HepG2 (cell line): ENCODE data around the gene VEGFA. TPM values are rescaled to one million over a fixed set of nuclear protein-coding genes. Genes with fewer than 3 reads are reported as not detected.

ENCODE experiments used
- AKNA ChIP-seq: sonication (generic); formaldehyde crosslinking; IDR thresholded peaks from 2 replicates; pipeline ENCODE4 v1.4.0; 2020; ENCODE audit warnings: missing genetic modification reagents, borderline replicate concordance
- ARNT ChIP-seq: fragments of 450-650 bp; IDR thresholded peaks from 2 replicates; pipeline ENCODE4 v1.6.1; 2017
- ATF7-NPFF ChIP-seq: sonication (generic); formaldehyde crosslinking; IDR thresholded peaks from 2 replicates; pipeline ENCODE4 v1.8.1; 2023; ENCODE audit warnings: mild to moderate bottlenecking, low read depth, missing genetic modification reagents, moderate library complexity
- CHCHD3 ChIP-seq: sonication (generic); formaldehyde crosslinking; IDR thresholded peaks from 2 replicates; pipeline ENCODE4 v1.8.0; 2022; ENCODE audit warnings: mild to moderate bottlenecking, missing genetic modification reagents, moderate library complexity
- GLI4 ChIP-seq: sonication (generic); formaldehyde crosslinking; IDR thresholded peaks from 2 replicates; pipeline ENCODE4 v1.5.1; 2020; ENCODE audit warnings: missing genetic modification reagents, mild to moderate bottlenecking, moderate library complexity, borderline replicate concordance
- GTF2F1 ChIP-seq: fragments of 150-350 bp; IDR thresholded peaks from 2 replicates; pipeline ENCODE4 v1.6.1; 2014; ENCODE audit warnings: low read length
- NFIB ChIP-seq: sonication (generic); formaldehyde crosslinking; IDR thresholded peaks from 2 replicates; pipeline ENCODE4 v1.9.0; 2021; ENCODE audit warnings: missing genetic modification reagents, mild to moderate bottlenecking, borderline replicate concordance
- SCMH1 ChIP-seq: sonication (generic); formaldehyde crosslinking; IDR thresholded peaks from 2 replicates; pipeline ENCODE4 v1.9.0; 2021; ENCODE audit warnings: missing genetic modification reagents, mild to moderate bottlenecking, borderline replicate concordance
- SMAD1 ChIP-seq: sonication (generic); formaldehyde crosslinking; IDR thresholded peaks from 2 replicates; pipeline ENCODE4 v1.4.0; 2020; ENCODE audit warnings: missing genetic modification reagents, low read depth, mild to moderate bottlenecking, borderline replicate concordance
- TMF1 ChIP-seq: sonication (generic); formaldehyde crosslinking; IDR thresholded peaks from 2 replicates; pipeline ENCODE4 v1.8.1; 2022; ENCODE audit warnings: low read depth, missing genetic modification reagents
- TRIM22 ChIP-seq: fragments of 450-650 bp; IDR thresholded peaks from 2 replicates; pipeline ENCODE4 v1.6.1; 2017
- ZFP37 ChIP-seq: sonication (generic); formaldehyde crosslinking; IDR thresholded peaks from 2 replicates; pipeline ENCODE4 v1.4.0; 2020; ENCODE audit warnings: missing genetic modification reagents, borderline replicate concordance
- ZMAT3 ChIP-seq: sonication (generic); formaldehyde crosslinking; conservative IDR thresholded peaks from 2 replicates; pipeline ENCODE4 v1.7.0; 2021; ENCODE audit warnings: missing genetic modification reagents
- ZNF142 ChIP-seq: sonication (generic); formaldehyde crosslinking; IDR thresholded peaks from 2 replicates; pipeline ENCODE4 v1.4.0; 2020; ENCODE audit warnings: missing genetic modification reagents
- ZNF224 ChIP-seq: sonication (generic); formaldehyde crosslinking; IDR thresholded peaks from 2 replicates; pipeline ENCODE4 v1.5.0; 2020; ENCODE audit warnings: mild to moderate bottlenecking, missing genetic modification reagents
- ZNF296 ChIP-seq: sonication (generic); formaldehyde crosslinking; conservative IDR thresholded peaks from 2 replicates; pipeline ENCODE4 v1.5.0; 2020; ENCODE audit warnings: mild to moderate bottlenecking, missing genetic modification reagents
- ZSCAN31 ChIP-seq: sonication (generic); formaldehyde crosslinking; IDR thresholded peaks from 2 replicates; pipeline ENCODE4 v1.5.0; 2020; ENCODE audit warnings: low read depth, mild to moderate bottlenecking, missing genetic modification reagents
- polyA plus RNA-seq, 8 experiments: library from polyadenylated mRNA; depleted of rRNA in 3 of 8; stranded (reverse) in 7 of 8; unstranded in 1 of 8; fragments of >200 nt; fragmentation: Illumina TruSeq in 4 of 8; extraction: Trizol in 4 of 8; gene quantifications; 2 replicates each; pipeline versions ENCODE4 v1.2.1 to v1.2.3, GENCODE V29; 2011 to 2016; ENCODE audit warnings: low read depth in 4 of 8, missing spikeins in 1 of 8, mixed read lengths in 1 of 8; ENCODE audit not compliant: insufficient read depth in 1 of 8
- total RNA-seq, 5 experiments: library from RNA; depleted of rRNA; stranded (reverse); fragments of >200 nt; fragmentation: Illumina TruSeq; extraction: Trizol; gene quantifications; 2 replicates each; pipeline ENCODE4 v1.2.3, GENCODE V29; 2016; ENCODE audit warnings: low read depth in 1 of 5

VEGFA gene
- total and polyA plus RNA-seq, 2 of the 13 experiments (the other 11 are each of a cell fraction or from before 2014, with no cell fraction given) = 68.1 to 629 TPM

DNA sequence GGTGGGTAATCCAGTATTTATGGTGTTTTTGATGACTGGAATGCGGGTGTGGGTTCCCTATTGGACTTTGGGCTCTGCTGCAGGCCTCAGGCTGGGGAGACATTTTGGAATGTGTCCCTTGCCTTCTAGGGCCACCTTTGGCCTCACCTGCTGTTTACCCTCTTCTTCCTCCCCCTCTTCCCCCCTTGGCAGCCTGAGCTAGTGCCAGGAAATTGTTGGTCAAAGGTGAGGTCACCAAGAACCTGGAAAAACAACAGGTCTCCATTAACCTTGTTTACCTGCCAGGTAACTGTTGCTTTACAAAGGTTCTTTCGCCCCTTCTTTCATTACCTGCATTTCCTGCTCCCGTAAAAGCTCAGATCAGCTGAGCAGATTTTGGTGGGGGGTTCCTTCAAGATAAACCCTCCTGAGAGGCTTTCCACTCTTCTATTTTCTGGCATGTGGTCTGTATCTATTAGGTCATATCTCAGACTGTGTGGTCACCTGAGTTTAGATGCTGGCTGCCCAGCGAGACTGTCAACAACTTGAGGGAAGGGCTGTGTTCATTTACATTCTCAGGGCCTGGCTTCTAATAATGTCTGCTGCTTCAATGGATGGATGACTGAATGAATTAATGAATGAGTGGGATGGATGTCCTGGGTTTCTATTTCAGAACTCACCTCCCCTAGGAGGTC, 34.7 kb downstream of the VEGFA start (continued):
- TF ChIP-seq ZNF142 (CRISPR knock-in tag) (0 out of 2 replicates have a peak, but pooled peaks have one; percentile 73), ZNF296 (CRISPR knock-in tag) (no peak), ZFP37 (CRISPR knock-in tag) (no peak), ATF7-NPFF (CRISPR knock-in tag) (no peak), GLI4 (CRISPR knock-in tag) (0 out of 2 replicates have a peak, but pooled peaks have one; percentile 12), CHCHD3 (CRISPR knock-in tag) (no peak), TMF1 (no peak), AKNA (CRISPR knock-in tag) (no peak), SMAD1 (CRISPR knock-in tag) (no peak), GTF2F1 (no peak), TRIM22 (no peak), ZMAT3 (CRISPR knock-in tag) (no peak), ZNF224 (0 out of 2 replicates have a peak, but pooled peaks have one; percentile 1), ARNT (no peak), SCMH1 (CRISPR knock-in tag) (no peak), NFIB (no peak), ZSCAN31 (CRISPR knock-in tag) (peak; percentile 76)
